ENCODE data around the gene CARD9. TPM values are rescaled to one million over a fixed set of nuclear protein-coding genes. Genes with fewer than 3 reads are reported as not detected.

Gene CARD9
- total RNA-seq, 1 donor from 2014 or later: 10.0 TPM

- H3K27ac ChIP-seq: peak overlapping the region; percentile 53
- peak; percentile 82 for ATAC-seq
- no peaks in the 10 kb centered on the region for H3K36me3 ChIP-seq
- H3K27me3 ChIP-seq: no peaks in the 10 kb centered on the region
- H3K4me3 ChIP-seq: peak overlapping the region; percentile 43
- intact Hi-C loops (cut with DNase I): no loop called here
- no peaks in the 10 kb centered on the region for H3K9me3 ChIP-seq
- H3K4me1 ChIP-seq: peaks cover 8% of the 10 kb centered on the region
- DNase-seq: peak; percentile 89
- peak; percentile 19 for TF ChIP-seq CTCF (IDR thresholded peaks at IDR 0.05)
Measured at GRCh38 chr9:136372561-136373299, 739 bp downstream of the CARD9 start.

- ATAC-seq (no peak), DNase-seq (no peak)
- intact Hi-C loops (cut with DNase I): no loop called here
- Histone ChIP-seq H3K4me1 (peaks cover 8% of the 10 kb centered on the region), H3K4me3 (no peak overlapping the region), H3K27me3 (no peaks in the 10 kb centered on the region), H3K27ac (no peak overlapping the region), H3K36me3 (no peaks in the 10 kb centered on the region), H3K9me3 (no peaks in the 10 kb centered on the region)
- no peak for TF ChIP-seq CTCF (IDR thresholded peaks at IDR 0.05)
Measured at GRCh38 chr9:136372006-136372405, 1.5 kb downstream of the CARD9 start.

- H3K36me3 ChIP-seq: no peaks in the 10 kb centered on the region
- H3K4me3 ChIP-seq: no peak overlapping the region
- peaks cover 8% of the 10 kb centered on the region for H3K4me1 ChIP-seq
- H3K27me3 ChIP-seq: no peaks in the 10 kb centered on the region
- no peaks in the 10 kb centered on the region for H3K9me3 ChIP-seq
- no peak for ATAC-seq
- intact Hi-C loops (cut with DNase I): no loop called here
- DNase-seq: no peak
- H3K27ac ChIP-seq: no peak overlapping the region
- TF ChIP-seq CTCF (IDR thresholded peaks at IDR 0.05): no peak
Measured at GRCh38 chr9:136371533-136371880, 2.0 kb downstream of the CARD9 start.

- peaks cover 8% of the 10 kb centered on the region for H3K4me1 ChIP-seq
- H3K4me3 ChIP-seq: no peak overlapping the region
- TF ChIP-seq CTCF (IDR thresholded peaks at IDR 0.05): no peak
- intact Hi-C loops (cut with DNase I): no loop called here
- no peak for DNase-seq
- H3K27me3 ChIP-seq: no peaks in the 10 kb centered on the region
- no peaks in the 10 kb centered on the region for H3K36me3 ChIP-seq
- no peak overlapping the region for H3K27ac ChIP-seq
- no peak for ATAC-seq
- no peaks in the 10 kb centered on the region for H3K9me3 ChIP-seq
Measured at GRCh38 chr9:136370687-136371532, 2.6 kb downstream of the CARD9 start.

- ATAC-seq (no peak), DNase-seq (no peak)
- H3K36me3 ChIP-seq: no peaks in the 10 kb centered on the region
- no peak overlapping the region for H3K4me3 ChIP-seq
- peaks cover 8% of the 10 kb centered on the region for H3K4me1 ChIP-seq
- H3K27ac ChIP-seq: no peak overlapping the region
- no peaks in the 10 kb centered on the region for H3K9me3 ChIP-seq
- TF ChIP-seq CTCF (IDR thresholded peaks at IDR 0.05): no peak
- intact Hi-C loops (cut with DNase I): no loop called here
- no peaks in the 10 kb centered on the region for H3K27me3 ChIP-seq
Measured at GRCh38 chr9:136370037-136370436, 3.4 kb downstream of the CARD9 start.

All from upper lobe of right lung (tissue), 1 donor.